GM18519 (cell line): ENCODE data around the gene CDYL2.

Source experiments
- ATAC-seq: cut with Tn5 transposase; IDR thresholded peaks from one replicate; pipeline ENCODE4 v1.9.1; 2021; ENCODE audit warnings: mild to moderate bottlenecking, moderate library complexity; ENCODE audit not compliant: unreplicated experiment, low FRiP score

The CDYL2 gene

GRCh38 chr16:80711406-80711805 is 93.0 kb downstream of the CDYL2 start:
- no peak for ATAC-seq

- ATAC-seq, result peak; percentile 59
Measured at GRCh38 chr16:80710918-80711317, 93.5 kb downstream of the CDYL2 start.

- no peak for ATAC-seq
Measured at GRCh38 chr16:80708823-80709222, 95.6 kb downstream of the CDYL2 start.

DNA sequence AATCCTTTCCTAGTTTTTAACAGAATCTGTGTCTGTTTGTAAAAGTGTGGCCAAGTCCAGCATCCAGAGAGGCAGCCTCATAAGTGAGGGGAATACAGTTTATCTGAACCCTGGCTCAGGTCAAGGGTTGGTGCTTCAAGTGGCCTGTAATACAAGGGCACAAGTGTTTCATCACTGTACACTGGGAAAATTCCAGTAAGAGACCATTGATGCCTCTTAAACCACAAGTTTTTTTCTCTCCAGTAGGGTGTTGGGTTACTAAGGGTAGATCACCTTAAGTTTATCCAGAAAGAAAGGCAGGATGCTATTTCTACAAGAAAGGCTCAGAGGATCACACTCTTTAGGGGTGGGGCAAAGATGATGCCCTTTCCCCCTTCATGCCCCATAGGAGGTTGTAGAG is 96.7 kb downstream of the CDYL2 start:
- no peak for ATAC-seq

GRCh38 chr16:80705596-80705995 is 98.8 kb downstream of the CDYL2 start:
- no peak for ATAC-seq

GRCh38 chr16:80704751-80705505 is 99.5 kb downstream of the CDYL2 start:
- ATAC-seq, result no peak

GRCh38 chr16:80703131-80704071 is 101.0 kb downstream of the CDYL2 start:
- ATAC-seq, result no peak

- ATAC-seq, result no peak
Measured at GRCh38 chr16:80702696-80703095, 101.7 kb downstream of the CDYL2 start.

GRCh38 chr16:80700558-80700957 is 103.8 kb downstream of the CDYL2 start:
- ATAC-seq, result no peak

- ATAC-seq, result no peak
Measured at GRCh38 chr16:80695020-80695419, 109.4 kb downstream of the CDYL2 start.

DNA sequence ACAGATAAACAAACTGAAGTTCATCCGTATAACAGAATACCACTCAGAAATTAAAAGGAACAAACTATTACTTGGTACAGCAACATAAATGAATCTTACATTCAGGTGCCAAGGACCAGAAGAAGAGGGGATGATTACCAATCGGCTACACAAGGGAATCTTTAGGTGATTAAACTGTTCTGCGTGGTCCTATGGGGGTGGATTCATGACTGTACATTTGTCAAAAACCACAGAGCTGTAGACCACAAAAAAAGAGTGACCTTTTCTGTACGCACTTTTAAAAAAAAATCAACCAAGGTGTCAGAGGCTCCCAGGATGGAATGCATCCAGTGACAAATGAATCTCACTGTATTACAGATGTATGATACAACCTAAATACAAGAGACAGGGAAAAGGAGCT is 110.8 kb downstream of the CDYL2 start:
- ATAC-seq, result no peak

DNA sequence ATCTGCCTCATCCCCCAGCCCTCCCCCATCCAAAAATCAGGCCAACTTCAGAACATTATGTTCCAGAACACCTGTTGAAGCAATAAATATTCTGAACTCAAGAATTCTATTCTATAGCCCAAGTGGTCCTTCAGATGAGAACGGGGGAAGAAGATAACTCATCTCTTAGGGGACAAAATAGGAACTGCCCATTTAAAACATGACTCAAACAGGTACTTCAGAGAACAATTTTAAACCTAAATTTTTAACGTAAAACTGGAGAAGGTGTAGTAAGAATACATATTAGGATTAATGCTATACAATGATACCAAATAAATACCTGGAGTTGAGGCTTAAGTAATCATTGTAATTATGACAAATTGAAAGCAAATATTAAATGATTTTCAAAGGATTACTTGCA is 112.1 kb downstream of the CDYL2 start:
- ATAC-seq, result no peak

- ATAC-seq, result no peak
Measured at GRCh38 chr16:80691111-80691741, 113.2 kb downstream of the CDYL2 start.

DNA sequence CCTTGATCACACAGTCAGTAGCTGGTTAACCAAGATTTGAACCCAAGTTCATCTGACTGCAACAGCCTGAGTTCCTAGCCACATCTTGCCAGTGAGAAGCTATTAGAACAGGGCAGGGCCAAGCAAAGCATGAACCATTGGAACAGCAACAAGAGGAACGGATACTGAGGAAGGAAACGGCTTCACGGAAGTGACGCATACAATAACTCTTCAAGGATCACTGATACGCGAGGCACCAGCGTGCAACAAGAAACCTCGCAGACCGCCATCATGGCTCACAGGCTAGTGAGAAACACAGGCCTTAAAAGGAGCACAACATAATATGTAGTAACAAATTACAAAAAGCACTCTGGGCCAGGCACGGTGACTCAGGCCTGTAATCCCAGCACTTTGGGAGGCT is 114.9 kb downstream of the CDYL2 start:
- no peak for ATAC-seq

DNA sequence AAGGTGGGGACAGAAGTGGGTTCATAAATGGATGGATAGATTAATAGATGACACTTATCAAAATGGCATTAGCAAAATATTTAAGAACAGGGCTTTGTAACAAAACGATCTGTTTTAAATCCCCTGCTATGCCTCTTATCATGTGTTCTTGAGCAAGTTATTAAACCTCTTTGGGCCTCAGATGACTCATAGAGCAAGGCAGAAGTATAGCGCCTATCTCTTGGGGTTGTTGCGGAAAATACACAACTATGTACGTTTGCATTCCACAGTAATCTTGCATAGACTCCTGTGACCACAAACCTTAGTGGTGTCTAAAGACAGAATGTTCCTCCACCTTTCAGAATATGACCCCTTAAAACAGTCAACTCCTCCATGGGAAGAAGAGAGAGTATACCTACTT is 116.8 kb downstream of the CDYL2 start:
- no peak for ATAC-seq

- ATAC-seq, result no peak
Measured at GRCh38 chr16:80684906-80685305, 119.5 kb downstream of the CDYL2 start.

- ATAC-seq, result no peak
Measured at GRCh38 chr16:80684136-80684765, 120.1 kb downstream of the CDYL2 start.

DNA sequence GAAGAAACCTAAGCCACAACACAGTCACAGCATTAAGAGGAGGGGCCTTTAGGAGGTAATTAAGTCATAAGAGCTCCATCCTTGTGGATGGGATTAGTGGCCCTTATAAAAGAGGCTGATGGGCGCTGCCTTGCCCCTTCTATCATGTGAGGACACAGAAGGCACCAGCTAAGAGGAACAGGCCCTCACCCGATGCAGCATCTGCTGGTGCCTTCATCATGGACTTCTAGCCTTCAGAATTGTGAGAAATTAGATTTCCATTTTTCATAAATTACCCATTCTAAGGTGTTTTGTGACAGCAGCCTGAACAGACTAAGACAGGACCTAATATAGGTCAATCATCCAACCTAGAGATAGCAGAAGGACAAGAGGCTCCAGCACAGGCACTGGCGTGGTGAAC is 120.8 kb downstream of the CDYL2 start:
- no peak for ATAC-seq

DNA sequence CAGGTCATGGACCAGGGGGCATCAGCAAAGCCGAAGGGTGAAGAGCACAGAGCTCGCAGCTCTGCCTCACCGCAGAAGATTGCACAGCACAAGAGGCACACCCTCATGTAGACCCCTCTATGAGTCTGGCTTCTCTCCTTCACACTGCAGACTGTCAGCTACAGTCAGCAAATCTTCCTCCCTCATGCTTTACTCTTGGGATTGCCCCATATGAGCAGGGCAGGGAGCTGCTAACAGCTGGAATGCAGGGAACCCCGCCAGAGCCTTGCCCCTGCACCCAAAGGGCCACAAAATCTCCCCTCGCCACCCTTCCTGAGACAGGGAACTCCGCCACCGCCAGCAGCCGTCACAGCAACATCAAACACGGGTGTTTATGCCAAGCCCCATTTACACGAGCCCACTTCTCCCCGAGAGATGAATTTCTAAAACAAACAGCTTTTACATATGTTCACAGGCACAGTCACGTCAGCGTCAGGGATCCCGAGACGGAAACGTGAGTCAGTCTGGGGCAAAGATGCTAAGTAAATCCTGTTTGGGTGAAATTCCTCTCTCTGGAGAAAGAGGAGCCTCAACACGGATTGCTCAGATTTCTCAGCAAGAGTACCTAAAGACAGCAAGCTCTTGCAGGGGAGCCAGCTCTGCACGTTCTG is 121.9 kb downstream of the CDYL2 start:
- ATAC-seq, result no peak

GRCh38 chr16:80681436-80681835 is 123.0 kb downstream of the CDYL2 start:
- ATAC-seq, result no peak
